Nephron (organoid): ENCODE results near the gene DOCK11.
"Not testable (repeated sequence)": the region's sequence is repeated elsewhere in the genome, so short reads cannot be mapped to it uniquely, and the experiment has no call there.

Experiments used
- H3K27ac Mint-ChIP-seq, 3 experiments: 2 replicates each; pipeline ENCODE4 v1.8.0; 2020; ENCODE audit warnings: mixed read lengths in 3 of 3, mild to moderate bottlenecking in 2 of 3, moderate library complexity in 1 of 3
- H3K27me3 Mint-ChIP-seq: 2 replicates; pipeline ENCODE4 v1.8.0; 2021; ENCODE audit warnings: low read depth, mild to moderate bottlenecking, moderate library complexity, mixed read lengths
- H3K36me3 Mint-ChIP-seq: 2 replicates; pipeline ENCODE4 v1.8.0; 2020; ENCODE audit warnings: low read depth, mixed read lengths
- H3K4me1 Mint-ChIP-seq: 2 replicates; pipeline ENCODE4 v1.8.0; 2020; ENCODE audit warnings: mixed read lengths
- H3K4me3 Mint-ChIP-seq, 3 experiments: 2 replicates each; pipeline ENCODE4 v1.8.0; 2020; ENCODE audit warnings: mild to moderate bottlenecking in 3 of 3, mixed read lengths in 3 of 3, moderate library complexity in 2 of 3
- H3K9me3 Mint-ChIP-seq: 2 replicates; pipeline ENCODE4 v1.8.0; 2020; ENCODE audit warnings: mixed read lengths
- TF ChIP-seq, protein P1 (sequence below), 3 experiments: fragments of 200-600 bp; sonication (generic); IDR thresholded peaks; one replicate each; pipeline ENCODE4 v1.5.0; 2021; ENCODE audit warnings: antibody characterized with exemption in 3 of 3; ENCODE audit not compliant: unreplicated experiment in 3 of 3

Gene DOCK11

DNA sequence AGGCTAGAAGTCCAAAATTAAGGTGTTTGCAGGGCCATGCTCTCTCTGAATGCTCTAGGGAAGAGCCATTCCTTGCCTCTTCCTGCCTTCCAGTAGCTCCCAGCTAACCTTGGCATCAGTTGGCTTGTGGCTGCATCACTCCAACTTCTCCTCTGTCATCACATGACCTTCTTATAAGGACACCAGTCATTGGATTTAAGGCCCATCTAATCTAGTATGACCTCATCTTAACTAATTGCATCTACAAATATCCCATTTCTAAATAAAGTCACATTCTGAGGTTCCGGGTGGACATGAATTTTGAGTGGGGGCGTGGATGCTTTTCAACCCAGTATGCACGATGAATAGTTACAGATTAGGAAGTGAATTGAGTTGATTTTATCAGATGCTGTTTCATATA, 89.7 kb downstream of the DOCK11 start:
- Mint-ChIP-seq H3K4me3 (no peak overlapping the region), H3K27ac (no peak overlapping the region), H3K4me1 (no peaks in the 10 kb centered on the region), H3K27me3 (no peaks in the 10 kb centered on the region), H3K9me3 (peaks cover 6% of the 10 kb centered on the region), H3K36me3 (peaks cover 32% of the 10 kb centered on the region)
- TF ChIP-seq, protein P1, sequence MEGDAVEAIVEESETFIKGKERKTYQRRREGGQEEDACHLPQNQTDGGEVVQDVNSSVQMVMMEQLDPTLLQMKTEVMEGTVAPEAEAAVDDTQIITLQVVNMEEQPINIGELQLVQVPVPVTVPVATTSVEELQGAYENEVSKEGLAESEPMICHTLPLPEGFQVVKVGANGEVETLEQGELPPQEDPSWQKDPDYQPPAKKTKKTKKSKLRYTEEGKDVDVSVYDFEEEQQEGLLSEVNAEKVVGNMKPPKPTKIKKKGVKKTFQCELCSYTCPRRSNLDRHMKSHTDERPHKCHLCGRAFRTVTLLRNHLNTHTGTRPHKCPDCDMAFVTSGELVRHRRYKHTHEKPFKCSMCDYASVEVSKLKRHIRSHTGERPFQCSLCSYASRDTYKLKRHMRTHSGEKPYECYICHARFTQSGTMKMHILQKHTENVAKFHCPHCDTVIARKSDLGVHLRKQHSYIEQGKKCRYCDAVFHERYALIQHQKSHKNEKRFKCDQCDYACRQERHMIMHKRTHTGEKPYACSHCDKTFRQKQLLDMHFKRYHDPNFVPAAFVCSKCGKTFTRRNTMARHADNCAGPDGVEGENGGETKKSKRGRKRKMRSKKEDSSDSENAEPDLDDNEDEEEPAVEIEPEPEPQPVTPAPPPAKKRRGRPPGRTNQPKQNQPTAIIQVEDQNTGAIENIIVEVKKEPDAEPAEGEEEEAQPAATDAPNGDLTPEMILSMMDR (IDR thresholded peaks at IDR 0.05; ENCODE audit: unreplicated experiment in 3 of 3) = no peak

DNA sequence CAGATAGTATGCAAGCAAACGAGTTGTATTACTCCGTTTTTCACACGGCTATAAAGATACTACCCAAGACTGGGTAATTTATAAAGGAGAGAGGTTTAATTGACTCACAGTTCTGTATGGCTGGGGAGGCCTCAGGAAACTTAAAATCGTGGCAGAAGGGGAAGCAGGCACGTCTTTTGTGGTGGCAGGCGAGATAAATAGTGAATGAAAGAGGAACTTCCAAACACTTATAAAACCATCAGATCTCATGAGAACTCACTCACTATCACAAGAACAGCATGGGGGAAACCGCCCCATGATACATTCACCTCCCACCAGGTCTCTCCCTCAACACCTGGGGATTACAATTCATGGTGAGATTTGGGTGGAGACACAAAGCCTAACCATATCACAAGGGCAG, 90.6 kb downstream of the DOCK11 start:
- H3K4me1 Mint-ChIP-seq, H3K27me3 Mint-ChIP-seq, H3K9me3 Mint-ChIP-seq, H3K27ac Mint-ChIP-seq, H3K4me3 Mint-ChIP-seq: not testable (repeated sequence)
- H3K36me3 Mint-ChIP-seq = peaks cover 27% of the 10 kb centered on the region

DNA sequence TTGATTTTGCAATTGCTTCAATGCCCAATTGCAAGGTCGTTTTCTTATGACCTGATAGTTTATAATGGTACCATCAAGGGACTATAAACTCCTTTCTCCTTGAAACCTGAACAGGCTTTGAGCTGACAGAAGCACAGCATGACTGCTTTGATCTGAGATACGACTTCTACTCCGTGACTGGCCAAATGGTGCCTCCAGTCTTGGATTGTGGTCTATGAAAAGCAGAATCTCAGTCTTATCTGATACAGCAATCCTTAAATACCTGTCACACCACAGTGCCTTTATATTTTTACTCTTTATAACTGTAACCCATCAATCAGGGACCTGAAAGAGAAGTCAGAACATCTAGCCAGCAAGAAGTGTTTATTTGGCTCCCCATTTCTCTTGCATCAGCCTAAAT, 93.1 kb downstream of the DOCK11 start:
- no peak overlapping the region for H3K27ac Mint-ChIP-seq
- TF ChIP-seq, protein P1 (IDR thresholded peaks at IDR 0.05; ENCODE audit: unreplicated experiment in 3 of 3) = no peak
- H3K27me3 Mint-ChIP-seq = no peaks in the 10 kb centered on the region
- no peak overlapping the region for H3K4me3 Mint-ChIP-seq
- H3K9me3 Mint-ChIP-seq = no peaks in the 10 kb centered on the region
- no peaks in the 10 kb centered on the region for H3K4me1 Mint-ChIP-seq
- peaks cover 24% of the 10 kb centered on the region for H3K36me3 Mint-ChIP-seq

DNA sequence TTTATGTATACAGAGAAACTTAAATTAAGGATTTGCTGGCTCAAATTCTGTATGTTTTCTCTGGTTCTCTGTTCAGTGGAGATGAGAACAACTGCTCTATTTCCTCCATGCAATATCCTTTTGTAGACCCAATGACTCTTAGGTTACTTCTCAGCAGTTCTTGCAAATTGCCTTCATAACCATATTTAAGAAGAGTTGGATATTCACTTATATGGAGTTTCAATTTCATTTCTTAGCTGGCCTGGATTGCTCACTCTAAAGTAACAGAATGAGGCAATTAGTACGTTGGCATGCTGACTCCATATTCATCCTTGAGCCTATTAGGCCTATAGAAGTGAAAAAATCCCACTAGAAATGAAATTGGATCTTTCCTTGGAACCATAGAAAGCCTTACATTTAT, 93.6 kb downstream of the DOCK11 start:
- Mint-ChIP-seq H3K36me3 (peaks cover 23% of the 10 kb centered on the region), H3K4me1 (no peaks in the 10 kb centered on the region), H3K27ac (no peak overlapping the region), H3K4me3 (no peak overlapping the region), H3K27me3 (no peaks in the 10 kb centered on the region), H3K9me3 (no peaks in the 10 kb centered on the region)
- TF ChIP-seq, protein P1 (IDR thresholded peaks at IDR 0.05; ENCODE audit: unreplicated experiment in 3 of 3) = no peak

DNA sequence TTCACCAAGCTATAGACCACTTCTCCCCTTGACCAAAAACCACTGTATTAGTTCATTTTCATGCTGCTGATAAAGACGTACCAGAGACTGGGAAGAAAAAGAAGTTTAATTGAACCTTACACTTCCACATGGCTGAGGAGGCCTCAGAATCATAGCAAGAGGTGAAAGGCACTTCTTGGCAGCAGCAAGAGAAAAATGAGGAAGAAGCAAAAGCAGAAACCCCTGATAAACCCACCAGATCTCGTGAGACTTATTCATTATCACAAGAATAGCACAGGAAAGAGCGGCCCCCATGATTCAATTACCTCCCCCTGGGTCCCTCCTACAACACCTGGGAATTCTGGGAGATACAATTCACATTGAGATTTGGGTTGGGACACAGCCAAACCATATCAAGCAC, 97.8 kb downstream of the DOCK11 start:
- no peaks in the 10 kb centered on the region for H3K4me1 Mint-ChIP-seq
- H3K36me3 Mint-ChIP-seq = peaks cover 7% of the 10 kb centered on the region
- no peak overlapping the region for H3K27ac Mint-ChIP-seq
- H3K27me3 Mint-ChIP-seq = no peaks in the 10 kb centered on the region
- no peak overlapping the region for H3K4me3 Mint-ChIP-seq
- TF ChIP-seq, protein P1 (IDR thresholded peaks at IDR 0.05; ENCODE audit: unreplicated experiment in 3 of 3) = no peak
- no peaks in the 10 kb centered on the region for H3K9me3 Mint-ChIP-seq

DNA sequence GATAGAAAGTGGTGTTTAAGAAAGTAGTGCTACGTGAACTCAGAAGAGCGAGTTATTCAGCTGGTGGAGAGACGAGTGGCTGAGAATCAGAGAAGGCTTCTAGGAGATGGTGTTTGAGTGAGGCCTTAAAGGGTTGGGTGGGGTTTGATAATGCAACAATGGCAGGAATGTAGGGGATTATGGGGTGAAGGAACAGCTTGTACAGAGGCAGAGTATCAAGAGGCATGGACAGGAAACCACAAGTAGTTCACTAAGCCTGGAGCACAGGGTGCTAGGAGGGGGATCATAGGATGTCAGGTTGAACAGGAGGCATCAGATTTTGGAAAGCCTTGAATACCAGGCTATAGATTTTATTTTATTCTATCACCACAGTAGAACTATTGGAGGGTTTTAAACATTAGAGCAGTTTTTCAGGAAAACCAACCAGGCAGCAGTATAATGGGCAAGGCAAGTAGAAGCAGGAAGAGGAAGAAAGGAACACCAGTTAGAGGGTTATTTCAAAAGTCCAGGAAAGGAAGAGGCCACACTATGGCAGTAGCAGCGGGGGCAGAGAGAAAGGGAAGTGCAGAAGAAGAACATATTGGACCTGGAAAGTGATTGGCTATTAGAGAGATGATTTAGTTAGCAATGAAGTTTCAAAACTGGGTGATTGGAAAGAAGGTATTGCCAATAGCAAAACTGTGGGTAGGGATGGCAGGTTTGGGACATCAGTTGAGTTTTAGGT, 99.2 kb downstream of the DOCK11 start:
- Mint-ChIP-seq H3K4me3 (no peak overlapping the region), H3K9me3 (no peaks in the 10 kb centered on the region), H3K4me1 (no peaks in the 10 kb centered on the region), H3K27ac (no peak overlapping the region), H3K27me3 (no peaks in the 10 kb centered on the region), H3K36me3 (peaks cover 7% of the 10 kb centered on the region)
- TF ChIP-seq, protein P1 (IDR thresholded peaks at IDR 0.05; ENCODE audit: unreplicated experiment in 3 of 3) = no peak
